GM21515 (cell line): ENCODE results near the gene OLFM1.

Experiments used
- ATAC-seq: cut with Tn5 transposase; IDR thresholded peaks from one replicate; pipeline ENCODE4 v1.9.1; 2021; ENCODE audit not compliant: unreplicated experiment

The OLFM1 gene

GRCh38 chr9:135088979-135089847 is 1.7 kb downstream of the OLFM1 start:
- ATAC-seq: no peak

GRCh38 chr9:135090081-135090480 is 2.6 kb downstream of the OLFM1 start:
- no peak for ATAC-seq

- ATAC-seq: no peak
These were observed 3.1 kb downstream of the OLFM1 start for GRCh38 chr9:135090547-135090946.

- no peak for ATAC-seq
These were observed 4.1 kb downstream of the OLFM1 start for GRCh38 chr9:135091545-135091944.

GRCh38 chr9:135093111-135093510 is 5.6 kb downstream of the OLFM1 start:
- no peak for ATAC-seq

- ATAC-seq: no peak
These were observed 6.6 kb downstream of the OLFM1 start for GRCh38 chr9:135093911-135094584.

GRCh38 chr9:135095470-135096407 is 8.3 kb downstream of the OLFM1 start:
- ATAC-seq: no peak

GRCh38 chr9:135096408-135096895 is 9.0 kb downstream of the OLFM1 start:
- no peak for ATAC-seq

- ATAC-seq: no peak
These were observed 11.1 kb downstream of the OLFM1 start for GRCh38 chr9:135098400-135099105.

GRCh38 chr9:135099574-135099973 is 12.1 kb downstream of the OLFM1 start:
- no peak for ATAC-seq

GRCh38 chr9:135100241-135100681 is 12.8 kb downstream of the OLFM1 start:
- no peak for ATAC-seq

- no peak for ATAC-seq
These were observed 13.4 kb downstream of the OLFM1 start for GRCh38 chr9:135100725-135101410.

GRCh38 chr9:135101486-135101885 is 14.0 kb downstream of the OLFM1 start:
- ATAC-seq: no peak

GRCh38 chr9:135101926-135102325 is 14.5 kb downstream of the OLFM1 start:
- ATAC-seq: no peak

GRCh38 chr9:135102331-135102730 is 14.9 kb downstream of the OLFM1 start:
- no peak for ATAC-seq

GRCh38 chr9:135103001-135103446 is 15.6 kb downstream of the OLFM1 start:
- no peak for ATAC-seq

GRCh38 chr9:135103931-135104639 is 16.6 kb downstream of the OLFM1 start:
- no peak for ATAC-seq

GRCh38 chr9:135104761-135105160 is 17.3 kb downstream of the OLFM1 start:
- ATAC-seq: no peak

GRCh38 chr9:135105211-135105745 is 17.8 kb downstream of the OLFM1 start:
- ATAC-seq: no peak
